ENCODE measurements around the gene MDC1.

DNA sequence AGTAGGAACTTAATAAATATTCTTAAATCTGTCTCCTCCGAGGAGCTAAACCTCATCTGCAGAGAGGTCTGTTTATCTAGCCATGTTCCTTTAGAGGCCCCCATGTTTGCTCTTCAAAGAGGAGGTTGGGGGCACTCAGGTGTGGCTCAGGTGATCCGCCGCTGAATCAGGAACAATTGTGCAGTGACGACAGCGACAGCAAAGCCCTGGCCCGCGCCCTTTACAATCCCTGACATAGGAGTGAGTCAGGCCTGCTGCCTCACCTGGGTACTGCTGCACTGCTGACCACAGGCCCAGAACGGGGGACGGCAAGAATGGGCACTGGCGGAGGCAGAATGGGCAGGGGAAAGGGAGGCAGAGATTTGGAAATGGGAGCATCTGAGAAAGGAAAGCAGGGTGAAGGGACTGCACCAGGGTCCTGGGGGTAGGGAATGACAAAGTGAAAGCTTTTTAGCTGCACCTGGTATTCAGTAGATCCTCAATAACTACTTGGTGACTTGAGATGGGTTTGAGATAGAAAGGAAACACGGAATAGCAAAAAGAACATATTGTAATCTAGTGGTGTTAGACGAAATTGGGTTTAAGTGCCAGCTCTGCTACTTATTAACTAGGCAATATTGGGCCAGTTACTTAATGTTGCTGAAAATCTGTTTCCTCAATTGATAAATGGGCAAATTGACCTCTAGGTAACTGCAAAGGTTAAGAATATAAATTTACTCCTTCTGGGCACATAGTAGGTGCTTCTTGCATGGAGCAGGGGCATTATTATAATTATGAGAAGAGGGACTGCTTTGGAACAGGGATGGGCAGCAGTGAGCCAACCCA, 32.7 kb upstream of the MDC1 start:
- TF ChIP-seq, protein P1, sequence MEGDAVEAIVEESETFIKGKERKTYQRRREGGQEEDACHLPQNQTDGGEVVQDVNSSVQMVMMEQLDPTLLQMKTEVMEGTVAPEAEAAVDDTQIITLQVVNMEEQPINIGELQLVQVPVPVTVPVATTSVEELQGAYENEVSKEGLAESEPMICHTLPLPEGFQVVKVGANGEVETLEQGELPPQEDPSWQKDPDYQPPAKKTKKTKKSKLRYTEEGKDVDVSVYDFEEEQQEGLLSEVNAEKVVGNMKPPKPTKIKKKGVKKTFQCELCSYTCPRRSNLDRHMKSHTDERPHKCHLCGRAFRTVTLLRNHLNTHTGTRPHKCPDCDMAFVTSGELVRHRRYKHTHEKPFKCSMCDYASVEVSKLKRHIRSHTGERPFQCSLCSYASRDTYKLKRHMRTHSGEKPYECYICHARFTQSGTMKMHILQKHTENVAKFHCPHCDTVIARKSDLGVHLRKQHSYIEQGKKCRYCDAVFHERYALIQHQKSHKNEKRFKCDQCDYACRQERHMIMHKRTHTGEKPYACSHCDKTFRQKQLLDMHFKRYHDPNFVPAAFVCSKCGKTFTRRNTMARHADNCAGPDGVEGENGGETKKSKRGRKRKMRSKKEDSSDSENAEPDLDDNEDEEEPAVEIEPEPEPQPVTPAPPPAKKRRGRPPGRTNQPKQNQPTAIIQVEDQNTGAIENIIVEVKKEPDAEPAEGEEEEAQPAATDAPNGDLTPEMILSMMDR (IDR thresholded peaks at IDR 0.05): no peak
- no peak for TF ChIP-seq ZFX (IDR thresholded peaks at IDR 0.05; ENCODE audit: borderline replicate concordance)
